Measurements from ENCODE around the gene SEC16A.
"Not testable (repeated sequence)": the region's sequence is repeated elsewhere in the genome, so short reads cannot be mapped to it uniquely, and the experiment has no call there.

The SEC16A gene

GRCh38 chr9:136412962-136413361, 69.9 kb downstream of the SEC16A start:
- no peak for DNase-seq

DNA sequence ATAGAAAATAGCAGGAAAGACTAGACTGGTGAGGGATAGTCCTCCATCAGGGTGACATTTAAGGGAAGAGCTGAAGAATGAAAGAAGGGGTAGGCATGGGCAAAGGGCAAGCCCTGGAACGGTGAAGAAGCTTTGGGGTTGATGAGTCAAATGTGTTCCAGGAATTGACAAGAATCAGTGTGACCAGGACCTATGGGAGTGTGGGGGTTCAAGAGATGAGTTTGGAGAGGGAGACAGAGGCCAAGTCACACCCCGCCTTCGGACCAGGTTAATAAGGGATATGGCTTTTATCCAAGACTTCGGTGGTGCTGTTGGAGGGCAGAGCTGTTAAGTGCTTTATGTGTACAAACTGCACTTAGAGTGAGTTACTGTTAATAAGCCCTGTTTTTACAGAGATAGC, 71.5 kb downstream of the SEC16A start:
- no peak for DNase-seq

- DNase-seq, result peak; percentile 72
Measured at GRCh38 chr9:136410500-136411287, 72.1 kb downstream of the SEC16A start, which contains the start of the genes ENTR1 and PMPCA. Gene ENTR1, minus strand, starts transcription at chr9:136410614. Its CDS starts 217 bp downstream, at chr9:136410397. Gene PMPCA, plus strand, starts transcription at chr9:136410658. Its CDS starts 11 bp downstream, at chr9:136410669.

- DNase-seq, result peak; percentile 9
Measured at GRCh38 chr9:136409557-136410455, 73.0 kb downstream of the SEC16A start.

GRCh38 chr9:136407911-136408310, 74.9 kb downstream of the SEC16A start:
- DNase-seq, result no peak

- DNase-seq, result not testable (repeated sequence)
Measured at GRCh38 chr9:136407061-136407460, 75.8 kb downstream of the SEC16A start.

- DNase-seq, result not testable (repeated sequence)
Measured at GRCh38 chr9:136405904-136406303, 76.9 kb downstream of the SEC16A start.

DNA sequence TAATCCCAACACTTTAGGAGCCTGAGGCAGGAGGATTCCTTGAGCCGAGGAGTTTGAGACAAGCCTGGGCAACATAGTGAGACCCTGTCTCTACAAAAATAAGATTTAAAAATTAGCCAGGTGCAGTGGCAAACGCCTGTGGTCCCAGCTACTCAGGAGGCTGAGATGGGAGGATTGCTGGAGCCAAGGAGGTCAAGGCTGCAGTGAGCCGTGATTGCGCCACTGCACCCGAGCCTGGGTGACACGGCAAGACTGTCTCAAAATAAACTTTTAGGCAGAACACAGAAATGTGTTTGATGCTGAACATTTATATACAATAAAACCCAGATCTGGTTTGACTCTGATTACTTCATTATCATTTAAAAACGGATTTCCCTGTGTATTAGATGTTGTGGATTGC, 77.4 kb downstream of the SEC16A start:
- DNase-seq, result no peak

- no peak for DNase-seq
Measured at GRCh38 chr9:136404801-136405136, 78.1 kb downstream of the SEC16A start.

GRCh38 chr9:136403915-136404800, 78.7 kb downstream of the SEC16A start:
- DNase-seq, result no peak

DNA sequence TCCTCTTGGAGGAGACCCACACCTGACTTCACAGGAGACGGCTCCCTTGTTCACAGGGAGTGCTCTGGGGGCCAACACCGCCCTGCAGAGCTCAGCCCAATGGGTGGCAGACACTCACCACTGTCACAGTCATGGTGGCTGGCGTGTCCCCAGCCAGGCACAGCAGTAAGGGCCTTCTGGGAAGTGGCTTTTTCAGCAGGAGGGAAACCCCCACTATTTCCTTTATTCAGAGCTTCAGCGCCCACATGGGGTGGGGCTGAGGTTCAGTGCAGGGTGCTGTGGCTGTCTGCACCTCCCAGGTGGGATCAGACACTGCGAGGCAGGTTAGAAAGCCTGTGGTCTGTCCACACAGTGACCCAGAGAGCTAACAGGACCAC, 79.3 kb downstream of the SEC16A start:
- no peak for DNase-seq

DNA sequence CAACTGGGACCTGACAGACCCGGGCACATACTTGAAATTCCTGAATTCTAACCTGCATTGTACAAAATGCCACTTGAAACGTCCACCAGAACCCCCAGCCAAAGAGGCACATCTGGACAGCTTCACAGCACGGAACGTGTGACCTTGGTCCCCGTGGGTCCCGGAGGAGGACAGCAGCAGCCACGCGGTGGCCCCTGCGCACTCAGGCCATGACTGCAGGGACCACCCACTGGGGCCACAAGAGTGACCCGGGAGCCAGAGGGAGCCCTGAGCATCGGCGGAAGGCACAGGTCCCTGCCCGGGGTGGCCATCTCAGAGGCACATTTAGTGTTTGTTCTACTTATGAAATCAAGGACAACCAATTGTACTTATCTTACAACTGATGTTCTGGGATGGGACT, 80.8 kb downstream of the SEC16A start:
- no peak for DNase-seq

- DNase-seq, result no peak
Measured at GRCh38 chr9:136401173-136401922, 81.5 kb downstream of the SEC16A start.

GRCh38 chr9:136400038-136400834, 82.6 kb downstream of the SEC16A start, which contains the start of gene SNAPC4:
Gene SNAPC4, minus strand, starts transcription at chr9:136400170. Its CDS starts 1,742 bp downstream, at chr9:136398428.
- peak; percentile 77 for DNase-seq

GRCh38 chr9:136399176-136400037, 83.4 kb downstream of the SEC16A start:
- DNase-seq, result no peak

- no peak for DNase-seq
Measured at GRCh38 chr9:136398286-136398685, 84.6 kb downstream of the SEC16A start.

DNA sequence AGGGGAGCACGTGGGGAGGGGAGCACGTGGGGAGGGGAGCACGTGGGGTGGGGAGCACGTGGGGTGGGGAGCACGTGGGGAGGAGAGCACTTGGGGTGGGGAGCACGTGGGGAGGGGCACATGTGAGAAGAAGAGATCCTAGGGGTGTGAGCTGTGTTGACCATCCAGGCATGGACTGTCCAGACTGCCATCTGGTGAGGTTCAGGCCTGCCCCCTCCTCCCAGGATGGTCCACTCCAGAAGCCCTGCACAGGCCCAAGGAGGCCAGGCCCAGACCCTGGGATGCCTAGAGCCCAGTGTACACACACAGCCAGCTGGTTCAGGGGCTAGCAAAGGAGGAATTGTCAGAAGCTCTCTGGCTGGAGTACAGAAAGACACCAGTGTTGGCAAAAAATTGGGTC, 85.2 kb downstream of the SEC16A start:
- DNase-seq, result no peak

- no peak for DNase-seq
Measured at GRCh38 chr9:136396219-136396515, 86.7 kb downstream of the SEC16A start.

DNA sequence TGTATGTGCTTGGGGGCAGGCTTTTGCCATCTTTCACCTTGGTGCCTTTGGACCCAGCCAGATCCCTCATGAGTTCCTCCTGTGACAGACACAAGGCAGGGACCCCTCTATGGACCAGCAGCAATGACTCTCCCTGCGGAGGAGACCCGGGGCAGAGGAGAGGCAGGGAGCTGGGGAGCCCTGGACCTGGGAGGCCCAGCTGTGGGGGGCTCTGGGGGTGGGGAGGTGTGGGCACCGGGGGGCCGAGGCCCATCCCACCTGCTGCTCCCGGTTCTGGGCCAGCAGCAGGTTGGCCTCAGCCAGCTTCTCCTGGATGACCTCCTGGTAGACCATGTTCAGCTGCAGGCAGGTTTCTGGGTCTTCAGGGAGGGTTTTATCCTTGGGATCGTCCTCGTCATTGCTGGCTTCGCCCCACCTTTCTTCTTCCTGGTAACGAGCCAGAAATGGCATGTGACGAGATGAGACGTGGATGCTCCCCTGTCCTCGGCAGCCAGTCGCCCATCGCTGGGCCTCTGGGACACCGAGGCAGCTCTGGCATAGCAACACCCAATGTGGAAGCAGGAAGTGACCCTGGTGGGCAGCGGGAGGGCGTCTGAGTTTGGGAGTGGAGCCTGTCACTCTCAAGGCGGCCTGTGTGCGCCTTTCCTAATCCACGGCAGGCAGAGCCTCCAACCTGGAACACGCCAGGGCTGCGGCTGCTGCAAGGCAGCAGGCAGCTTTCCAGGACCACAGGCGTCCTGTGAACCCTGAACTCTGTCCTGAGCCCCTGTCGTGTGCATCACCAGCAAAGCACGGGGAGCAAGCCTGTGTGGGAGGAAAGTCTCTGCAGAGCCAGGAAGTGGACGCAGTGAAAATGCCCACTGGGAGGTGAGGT, 87.3 kb downstream of the SEC16A start:
- no peak for DNase-seq

All from NCI-H510A (cell line).